ENCODE results near the gene SPTLC1.

DNA sequence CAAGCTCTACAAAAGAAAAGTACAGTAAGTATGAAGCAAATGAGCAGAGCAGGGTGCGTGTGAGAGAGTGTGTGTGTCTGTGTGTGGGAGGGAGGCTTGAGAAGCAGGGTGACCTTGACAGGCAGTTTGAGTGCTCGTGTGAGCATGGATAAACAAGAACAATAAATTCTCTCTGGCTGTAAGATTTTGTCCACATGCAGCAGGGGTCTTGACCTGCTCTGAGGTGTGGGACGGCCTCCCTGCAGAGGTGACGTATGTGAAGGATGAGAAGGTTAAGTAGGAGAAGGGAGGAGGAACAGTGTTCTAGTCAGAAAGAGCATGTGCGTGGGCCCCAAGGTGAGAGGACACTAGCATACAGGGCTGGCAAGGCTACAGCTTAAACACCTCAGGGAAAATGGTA, 49.0 kb downstream of the SPTLC1 start:
- TF ChIP-seq, protein P1, sequence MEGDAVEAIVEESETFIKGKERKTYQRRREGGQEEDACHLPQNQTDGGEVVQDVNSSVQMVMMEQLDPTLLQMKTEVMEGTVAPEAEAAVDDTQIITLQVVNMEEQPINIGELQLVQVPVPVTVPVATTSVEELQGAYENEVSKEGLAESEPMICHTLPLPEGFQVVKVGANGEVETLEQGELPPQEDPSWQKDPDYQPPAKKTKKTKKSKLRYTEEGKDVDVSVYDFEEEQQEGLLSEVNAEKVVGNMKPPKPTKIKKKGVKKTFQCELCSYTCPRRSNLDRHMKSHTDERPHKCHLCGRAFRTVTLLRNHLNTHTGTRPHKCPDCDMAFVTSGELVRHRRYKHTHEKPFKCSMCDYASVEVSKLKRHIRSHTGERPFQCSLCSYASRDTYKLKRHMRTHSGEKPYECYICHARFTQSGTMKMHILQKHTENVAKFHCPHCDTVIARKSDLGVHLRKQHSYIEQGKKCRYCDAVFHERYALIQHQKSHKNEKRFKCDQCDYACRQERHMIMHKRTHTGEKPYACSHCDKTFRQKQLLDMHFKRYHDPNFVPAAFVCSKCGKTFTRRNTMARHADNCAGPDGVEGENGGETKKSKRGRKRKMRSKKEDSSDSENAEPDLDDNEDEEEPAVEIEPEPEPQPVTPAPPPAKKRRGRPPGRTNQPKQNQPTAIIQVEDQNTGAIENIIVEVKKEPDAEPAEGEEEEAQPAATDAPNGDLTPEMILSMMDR (optimal IDR thresholded peaks at IDR 0.05 in 1 of 3, IDR thresholded peaks at IDR 0.05 in 1 of 3, conservative IDR thresholded peaks at IDR 0.05 in 1 of 3; ENCODE audit: extremely low read depth in 1 of 3, insufficient read depth in 2 of 3, low read length in 3 of 3) = no peak
- TF ChIP-seq EZH2 (IDR thresholded peaks at IDR 0.05; ENCODE audit: low read length) = no peak
